HG02678 (cell line): ENCODE results near the gene FBXO36.

Experiments
- ATAC-seq: cut with Tn5 transposase; IDR thresholded peaks from one replicate; pipeline ENCODE4 v1.9.1; 2021; ENCODE audit warnings: mild to moderate bottlenecking, moderate library complexity; ENCODE audit not compliant: unreplicated experiment

Gene FBXO36

GRCh38 chr2:230043025-230043424 is 120.7 kb downstream of the FBXO36 start:
- no peak for ATAC-seq

GRCh38 chr2:230043461-230043860 is 121.2 kb downstream of the FBXO36 start:
- no peak for ATAC-seq

DNA sequence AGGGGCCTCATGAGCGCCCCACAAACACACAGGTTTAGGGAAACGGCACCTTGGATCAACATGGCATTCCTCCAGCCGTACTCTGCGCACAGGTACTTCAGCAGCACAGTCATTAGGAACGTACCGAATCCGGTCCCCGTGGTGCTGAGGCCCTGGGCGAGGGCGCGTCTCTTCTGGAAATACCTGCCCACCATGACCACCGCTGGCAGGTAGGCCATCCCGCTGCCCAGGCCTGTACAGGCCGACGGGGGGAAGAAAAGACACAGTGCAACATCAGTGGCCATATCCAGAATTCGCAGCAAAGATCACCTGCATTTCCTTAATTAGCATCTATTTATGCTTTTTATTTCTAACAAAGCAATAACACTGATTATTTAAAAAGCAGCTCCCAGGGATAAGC is 124.2 kb downstream of the FBXO36 start:
- no peak for ATAC-seq

GRCh38 chr2:230048010-230048671 is 125.8 kb downstream of the FBXO36 start:
- no peak for ATAC-seq

GRCh38 chr2:230050136-230050535 is 127.8 kb downstream of the FBXO36 start:
- no peak for ATAC-seq

- no peak for ATAC-seq
Measured at GRCh38 chr2:230052299-230052698, 130.0 kb downstream of the FBXO36 start.

- no peak for ATAC-seq
Measured at GRCh38 chr2:230053753-230054478, 131.6 kb downstream of the FBXO36 start.

GRCh38 chr2:230060672-230061293 is 138.5 kb downstream of the FBXO36 start:
- no peak for ATAC-seq
